Fibroblast of lung (primary cell): ENCODE results near the gene MS4A1. TPM values are rescaled to one million over a fixed set of nuclear protein-coding genes. Genes with fewer than 3 reads are reported as not detected.

ENCODE experiments used
- DNase-seq, 2 donors: peaks; one replicate each; pipeline versions ENCODE4 v3.0.0 to v3.0.0-alpha.2; 2010; ENCODE audit warnings: low read depth in 2 of 2
- H2AFZ ChIP-seq: 2 replicates; pipeline ENCODE4 v1.5.1; 2012; ENCODE audit warnings: low read length, control low read depth, inconsistent platforms
- H3K27ac ChIP-seq: 2 replicates; pipeline ENCODE4 v1.5.1; 2011; ENCODE audit warnings: low read length, control low read depth; ENCODE audit not compliant: insufficient read depth
- H3K27me3 ChIP-seq: 2 replicates; pipeline ENCODE4 v1.5.1; 2011; ENCODE audit warnings: mild to moderate bottlenecking, low read length; ENCODE audit not compliant: control insufficient read depth, insufficient read depth
- H3K36me3 ChIP-seq: 2 replicates; pipeline ENCODE4 v1.5.1; 2011; ENCODE audit warnings: low read length; ENCODE audit not compliant: control insufficient read depth, insufficient read depth
- H3K4me1 ChIP-seq: 2 replicates; pipeline ENCODE4 v1.5.1; 2011; ENCODE audit warnings: low read length; ENCODE audit not compliant: control insufficient read depth, insufficient read depth; ENCODE audit errors: extremely low read depth
- H3K4me2 ChIP-seq: 2 replicates; pipeline ENCODE4 v1.5.1; 2011; ENCODE audit warnings: low read length, control low read depth; ENCODE audit not compliant: insufficient read depth; ENCODE audit errors: extremely low read depth
- H3K4me3 ChIP-seq, 4 experiments: fragments of 200-600 bp in 1 of 4; sonication (generic) in 1 of 4; replicated peaks in 1 of 4; 2 replicates each; pipeline ENCODE4 v1.5.1; 2011 to 2016; ENCODE audit warnings: low read length in 4 of 4, low read depth in 3 of 4, mild to moderate bottlenecking in 3 of 4, control low read depth in 2 of 4, inconsistent platforms in 1 of 4, mixed read lengths in 1 of 4; ENCODE audit not compliant: insufficient read depth in 1 of 4; ENCODE audit errors: control extremely low read depth in 1 of 4
- H3K79me2 ChIP-seq: 2 replicates; pipeline ENCODE4 v1.5.1; 2012; ENCODE audit warnings: mild to moderate bottlenecking, low read length, inconsistent platforms; ENCODE audit not compliant: control insufficient read depth, insufficient read depth
- H3K9ac ChIP-seq: 2 replicates; pipeline ENCODE4 v1.5.1; 2011; ENCODE audit warnings: mild to moderate bottlenecking, low read length, control low read depth; ENCODE audit not compliant: insufficient read depth
- H3K9me3 ChIP-seq: 2 replicates; pipeline ENCODE4 v1.5.1; 2012; ENCODE audit warnings: low read depth, low read length; ENCODE audit not compliant: control insufficient read depth, insufficient read depth
- H4K20me1 ChIP-seq: 2 replicates; pipeline ENCODE4 v1.5.1; 2011; ENCODE audit warnings: low read length; ENCODE audit not compliant: control insufficient read depth, insufficient read depth; ENCODE audit errors: extremely low read depth
- CTCF ChIP-seq, 2 donors: IDR thresholded peaks in 1 of 2; conservative IDR thresholded peaks in 1 of 2; 1 replicate in 1 of 2; 2 replicates in 1 of 2; pipeline ENCODE4 v1.5.1; 2011 to 2012; ENCODE audit warnings: low read length in 2 of 2, control low read depth in 1 of 2, inconsistent platforms in 1 of 2, low read depth in 1 of 2, mild to moderate bottlenecking in 1 of 2
- EZH2 ChIP-seq: IDR thresholded peaks from 2 replicates; pipeline ENCODE4 v1.5.1; 2012; ENCODE audit warnings: low read length, control low read depth, mild to moderate bottlenecking; ENCODE audit errors: missing control alignments
- polyA plus RNA-seq, 2 donors: library from polyadenylated mRNA; depleted of rRNA in 1 of 2; stranded (reverse) in 1 of 2; unstranded in 1 of 2; fragments of >200 nt; gene quantifications; 2 replicates each; pipeline ENCODE4 v1.2.1, GENCODE V29; 2011 to 2012; ENCODE audit warnings: missing spikeins in 1 of 2
- total RNA-seq: library from RNA; depleted of rRNA; stranded (reverse); fragments of >200 nt; gene quantifications from 2 replicates; pipeline ENCODE4 v1.2.1, GENCODE V29; 2014

MS4A1 gene
- total and polyA plus RNA-seq, 2 donors (not counting 1 experiment from before 2014, with no cell fraction given): not detected

GRCh38 chr11:60468829-60469228 lies 13.2 kb downstream of the MS4A1 start:
- no peaks in the 10 kb centered on the region for H3K36me3 ChIP-seq
- no peaks in the 10 kb centered on the region for H3K9me3 ChIP-seq
- H2AFZ ChIP-seq: no peak overlapping the region
- no peak overlapping the region for H3K9ac ChIP-seq
- no peaks in the 10 kb centered on the region for H3K4me1 ChIP-seq
- no peak overlapping the region for H3K4me3 ChIP-seq
- no peaks in the 10 kb centered on the region for H3K79me2 ChIP-seq
- H3K27ac ChIP-seq: no peak overlapping the region
- TF ChIP-seq CTCF (conservative IDR thresholded peaks at IDR 0.05 in 1 of 2, IDR thresholded peaks at IDR 0.05 in 1 of 2; ENCODE audit: low read depth in 1 of 2, low read length in 2 of 2) (no peak), EZH2 (no peak)
- H3K27me3 ChIP-seq: no peaks in the 10 kb centered on the region
- no peak for DNase-seq
- H3K4me2 ChIP-seq: no peak overlapping the region
- H4K20me1 ChIP-seq: no peaks in the 10 kb centered on the region

- TF ChIP-seq EZH2 (no peak), CTCF (conservative IDR thresholded peaks at IDR 0.05 in 1 of 2, IDR thresholded peaks at IDR 0.05 in 1 of 2; ENCODE audit: low read depth in 1 of 2, low read length in 2 of 2) (no peak)
- no peaks in the 10 kb centered on the region for H3K36me3 ChIP-seq
- DNase-seq: no peak
- H3K79me2 ChIP-seq: no peaks in the 10 kb centered on the region
- no peaks in the 10 kb centered on the region for H3K27me3 ChIP-seq
- H3K4me1 ChIP-seq: no peaks in the 10 kb centered on the region
- H3K4me3 ChIP-seq: no peak overlapping the region
- no peak overlapping the region for H3K4me2 ChIP-seq
- no peak overlapping the region for H3K9ac ChIP-seq
- H4K20me1 ChIP-seq: no peaks in the 10 kb centered on the region
- H3K9me3 ChIP-seq: no peaks in the 10 kb centered on the region
- no peak overlapping the region for H2AFZ ChIP-seq
- no peak overlapping the region for H3K27ac ChIP-seq
Measured at GRCh38 chr11:60469723-60470122, 14.1 kb downstream of the MS4A1 start.

- TF ChIP-seq EZH2 (no peak), CTCF (conservative IDR thresholded peaks at IDR 0.05 in 1 of 2, IDR thresholded peaks at IDR 0.05 in 1 of 2; ENCODE audit: low read depth in 1 of 2, low read length in 2 of 2) (no peak)
- Histone ChIP-seq H3K4me1 (no peaks in the 10 kb centered on the region), H3K9me3 (no peaks in the 10 kb centered on the region), H3K9ac (no peak overlapping the region), H3K27ac (no peak overlapping the region), H2AFZ (no peak overlapping the region), H3K27me3 (no peaks in the 10 kb centered on the region), H3K79me2 (no peaks in the 10 kb centered on the region), H3K36me3 (no peaks in the 10 kb centered on the region), H3K4me2 (no peak overlapping the region), H4K20me1 (no peaks in the 10 kb centered on the region), H3K4me3 (no peak overlapping the region)
- DNase-seq: no peak
Measured at GRCh38 chr11:60477035-60477445, 21.4 kb downstream of the MS4A1 start.
